HG02642 (cell line): ENCODE data around the gene PHF13.

Experiments used
- ATAC-seq: cut with Tn5 transposase; IDR thresholded peaks from one replicate; pipeline ENCODE4 v1.9.1; 2021; ENCODE audit warnings: mild to moderate bottlenecking; ENCODE audit not compliant: unreplicated experiment, poor library complexity

Gene PHF13

DNA sequence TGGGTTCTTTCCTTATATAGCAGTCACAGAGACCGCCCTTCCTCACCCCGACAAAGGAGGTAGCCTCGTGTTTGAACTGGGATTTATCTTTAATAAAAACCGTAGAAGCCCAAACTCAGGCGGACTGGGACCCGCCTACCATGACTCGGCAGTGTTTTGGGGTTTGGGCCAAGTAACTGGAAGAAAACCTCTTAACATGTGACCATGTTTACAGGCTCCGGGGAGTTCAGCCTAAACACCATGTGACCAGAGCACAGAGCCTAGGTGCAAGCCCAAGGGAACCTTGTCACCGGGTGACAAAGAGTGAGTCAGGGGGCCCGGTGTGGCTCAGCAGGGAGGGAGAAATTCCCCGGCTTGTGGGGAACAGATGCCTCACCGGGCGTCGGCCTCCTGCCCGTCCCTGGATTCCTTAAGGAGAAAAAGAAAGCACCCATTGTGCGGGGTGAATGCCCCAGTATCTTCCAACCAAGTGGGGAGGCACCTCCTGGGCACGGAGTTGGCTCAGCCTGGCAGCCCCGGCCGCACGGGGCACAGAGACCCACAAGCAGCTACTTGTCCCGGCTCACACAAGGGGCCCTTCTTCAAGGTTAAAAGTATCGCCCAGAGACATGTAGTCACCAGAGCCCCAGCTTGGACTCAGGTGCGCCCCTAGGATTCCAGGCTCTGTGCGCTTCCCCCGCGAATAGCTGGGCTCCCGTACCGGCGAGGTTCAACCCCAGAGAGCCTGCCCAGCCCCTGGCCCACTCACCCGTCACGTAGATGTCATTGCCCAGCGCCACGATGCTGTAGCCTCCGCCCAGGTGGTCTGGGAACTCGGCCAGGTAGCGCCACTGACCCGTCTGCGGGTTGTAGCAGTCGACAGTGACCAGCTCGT lies 12.2 kb upstream of the PHF13 start:
- no peak for ATAC-seq

DNA sequence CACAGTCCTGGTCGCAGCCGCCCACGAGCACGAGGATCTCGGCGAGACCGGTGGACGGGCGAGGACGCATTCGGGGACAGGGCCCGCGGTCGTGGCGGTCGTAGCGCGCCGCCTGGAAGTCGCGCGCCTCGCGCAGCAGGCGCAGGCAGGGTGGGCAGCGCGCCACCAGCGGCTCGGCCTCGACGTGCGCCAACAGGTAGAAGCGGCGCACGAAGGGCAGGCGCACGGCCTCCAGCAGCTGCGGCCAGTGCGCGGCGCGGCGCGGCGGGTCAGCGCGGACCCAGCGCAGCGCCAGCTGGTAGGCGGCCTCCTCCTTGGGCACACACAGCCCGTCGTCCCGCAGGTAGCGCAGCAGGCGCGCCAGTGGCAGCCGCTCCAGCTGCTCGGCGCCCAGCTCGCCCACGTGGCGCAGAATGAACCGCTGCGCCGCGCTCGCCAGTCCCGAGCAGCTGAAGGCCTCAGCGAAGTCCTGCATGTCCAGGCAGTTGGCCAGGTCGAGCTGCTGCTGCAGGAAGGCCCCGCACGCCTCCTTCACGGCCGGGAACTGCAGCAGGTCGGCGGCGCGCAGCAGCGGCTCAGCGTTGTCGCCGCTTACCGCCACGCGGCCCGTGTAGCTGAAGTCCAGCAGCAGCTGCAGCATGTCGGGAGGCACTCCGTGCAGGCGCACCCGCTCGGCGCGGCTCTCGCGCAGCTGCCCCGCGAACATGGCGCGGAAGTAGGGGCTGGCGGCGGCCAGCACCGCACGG lies 11.4 kb upstream of the PHF13 start:
- ATAC-seq, result peak; percentile 18

DNA sequence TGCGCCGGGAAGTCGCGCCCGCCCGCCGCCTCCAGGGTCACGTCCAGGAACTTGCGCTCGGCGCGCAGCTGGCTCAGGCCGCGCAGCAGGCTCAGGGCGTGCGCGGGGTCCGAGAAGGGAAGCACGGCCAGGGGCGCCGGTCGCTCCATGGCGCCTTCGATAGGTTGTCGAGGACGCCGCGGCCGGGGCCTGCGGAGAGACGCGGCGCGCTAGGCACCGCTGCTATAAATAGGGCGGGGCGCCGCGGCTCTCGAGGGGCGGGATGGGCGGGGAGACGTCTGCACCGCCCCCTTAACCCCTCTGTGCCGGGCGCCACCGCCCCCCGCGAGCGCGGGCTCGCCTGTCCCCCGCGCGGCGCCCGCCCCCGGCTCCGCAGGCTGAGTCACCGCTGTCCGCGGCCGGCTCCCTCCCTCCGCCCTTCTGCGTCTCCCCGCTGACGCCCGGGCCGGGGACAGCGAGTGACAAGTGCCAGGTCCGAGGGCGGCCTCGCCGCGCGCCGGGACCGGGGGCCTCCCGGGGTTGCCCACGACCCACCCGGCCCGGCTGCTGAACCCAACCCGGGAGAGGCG lies 10.8 kb upstream of the PHF13 start, which contains the start of gene KLHL21:
KLHL21 (minus strand) TSS at position 201 of the 569 bp plus-strand sequence; CDS start at position 149, 52 bp downstream.
- peak; percentile 65 for ATAC-seq

DNA sequence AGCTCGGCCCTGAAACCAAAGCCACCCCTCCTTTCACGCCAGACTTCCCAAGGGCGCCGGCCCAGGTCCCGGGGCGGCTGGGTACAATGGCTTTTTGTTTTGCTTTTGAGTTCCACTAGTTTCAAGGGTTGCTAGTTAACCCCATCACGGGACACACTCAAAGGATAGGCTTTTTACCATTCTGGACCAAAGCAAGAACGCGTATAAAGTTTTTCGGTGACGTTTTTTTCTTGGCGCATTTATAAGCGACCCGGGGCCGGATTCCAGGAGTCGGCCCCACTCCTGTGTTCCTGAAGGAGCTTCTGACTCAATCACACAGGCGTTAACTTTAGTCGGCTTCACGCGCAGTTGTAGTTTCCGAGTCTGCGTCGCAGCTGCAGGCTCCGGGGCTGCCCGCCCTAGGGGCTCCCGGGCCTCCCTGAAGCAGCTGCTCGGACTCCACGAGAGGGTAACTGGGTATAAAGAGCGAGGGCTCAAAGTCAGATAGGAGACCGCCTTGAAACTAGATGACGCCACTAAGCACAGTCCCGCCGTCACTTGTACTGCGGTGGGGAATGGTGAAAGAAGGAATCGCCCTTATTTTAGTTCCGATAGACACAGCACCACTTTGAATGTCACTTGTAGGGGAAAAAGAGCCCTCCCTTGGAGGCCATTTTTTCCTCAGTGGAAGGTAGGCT lies 10.2 kb upstream of the PHF13 start:
- ATAC-seq, result peak; percentile 11

DNA sequence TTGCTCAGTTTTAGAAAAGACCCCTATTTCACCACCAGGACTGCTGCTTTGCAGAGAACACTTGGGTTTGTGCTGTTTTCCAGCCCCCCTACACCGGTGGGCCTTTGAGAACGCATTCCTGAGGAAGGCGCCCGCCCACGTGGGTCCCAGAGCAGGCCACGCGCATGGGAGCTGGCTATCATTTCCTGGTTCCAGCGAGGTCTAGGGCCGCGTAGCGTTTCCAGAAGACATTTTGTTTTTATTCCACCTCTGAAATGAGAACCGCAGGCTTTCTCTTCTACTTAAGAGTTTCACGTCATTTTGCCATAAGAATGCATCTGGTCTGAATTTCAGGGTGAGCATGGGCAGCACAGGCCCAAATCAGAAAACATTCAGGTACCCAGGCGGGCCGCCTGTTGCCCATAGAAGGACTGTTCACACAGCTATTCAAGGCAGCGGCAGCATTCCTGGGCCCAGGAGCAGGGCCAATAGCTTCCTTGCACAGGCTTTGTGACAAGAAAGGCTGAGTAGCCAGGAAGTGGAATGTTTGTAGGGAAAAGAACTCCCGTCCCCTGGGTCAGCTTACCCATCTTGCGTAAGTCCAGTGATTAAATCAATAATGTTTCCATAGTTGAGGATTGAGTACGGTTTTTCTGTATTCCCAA lies 9.5 kb upstream of the PHF13 start:
- ATAC-seq, result no peak

DNA sequence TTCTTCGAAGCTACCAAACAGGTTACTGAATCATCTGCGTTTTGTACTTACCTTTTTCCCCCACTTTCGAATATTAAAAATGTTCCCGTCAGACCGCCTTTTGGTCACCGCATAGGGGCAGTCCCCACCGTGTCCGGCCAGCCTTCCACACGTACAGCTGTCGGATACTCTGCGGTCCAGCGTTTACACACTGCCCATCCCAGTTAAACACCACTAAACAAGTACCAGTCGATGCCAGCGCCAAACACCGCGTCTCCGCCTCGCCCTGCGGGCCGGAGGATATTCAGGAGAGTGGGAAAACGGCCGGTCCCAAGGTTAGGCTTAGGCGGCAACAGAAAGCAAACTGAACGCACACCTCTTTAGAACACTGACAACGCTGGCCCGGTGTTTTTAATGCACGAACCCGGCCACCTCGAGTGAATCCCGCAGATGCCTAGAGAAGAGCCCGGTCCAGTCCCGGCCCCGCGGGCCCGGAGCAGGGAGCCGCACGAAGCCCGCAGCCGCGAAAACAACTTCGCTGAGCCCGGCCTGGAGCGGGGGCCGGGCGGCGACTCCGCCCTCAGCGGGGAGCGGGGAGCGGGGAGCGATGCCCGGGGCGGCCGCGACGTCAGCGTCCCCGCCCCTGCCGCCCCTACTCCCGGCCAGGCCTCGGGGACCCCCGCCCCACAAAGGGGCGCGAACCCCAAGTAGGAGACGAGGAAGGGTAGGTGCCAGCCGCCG lies 730 bp upstream of the PHF13 start:
- ATAC-seq, result no peak

DNA sequence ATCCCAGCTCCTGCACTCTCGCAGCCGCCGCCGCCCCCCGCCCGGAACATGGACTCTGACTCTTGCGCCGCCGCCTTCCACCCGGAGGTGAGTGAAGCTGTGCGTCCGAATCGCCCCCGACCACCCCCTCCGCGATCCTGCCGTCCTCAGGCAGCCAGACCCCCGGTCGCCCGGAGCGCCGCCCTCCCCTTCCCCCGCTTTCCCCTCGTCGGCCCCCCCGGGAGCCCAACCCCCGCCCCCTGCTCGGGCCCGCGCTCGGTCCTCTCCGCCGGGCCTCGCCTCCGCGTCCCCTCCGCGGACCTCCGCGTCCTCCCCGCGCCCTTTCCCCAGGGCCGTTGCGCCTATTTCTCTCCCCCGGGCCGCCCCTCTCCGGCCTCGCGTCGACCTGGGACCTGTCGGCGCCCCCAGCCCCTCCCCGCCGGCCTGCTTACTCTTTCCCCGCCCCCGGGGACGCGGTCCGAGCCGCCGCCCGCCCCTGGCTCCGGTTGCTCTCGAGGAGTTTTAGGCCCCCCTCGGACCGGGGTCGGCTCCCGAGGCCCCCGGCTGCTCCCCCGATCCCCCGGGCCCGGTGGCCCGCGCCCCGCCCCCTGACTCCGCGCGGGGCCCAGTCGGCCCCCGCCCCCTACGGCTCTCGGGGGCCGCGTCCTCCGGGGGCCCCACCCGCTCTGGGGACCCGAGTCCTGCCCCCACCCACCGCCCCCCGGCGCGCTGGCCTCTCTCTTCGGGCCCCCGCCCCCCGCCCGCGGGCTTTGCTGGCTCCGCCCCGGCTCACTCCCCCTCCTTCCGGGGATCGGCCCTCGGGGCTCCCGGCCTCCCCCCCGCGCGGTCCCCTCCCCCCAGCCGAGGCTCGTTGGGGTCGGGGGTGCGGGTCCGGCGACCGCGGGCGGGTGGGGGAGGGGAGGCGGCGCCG lies 743 bp downstream of the PHF13 start:
- no peak for ATAC-seq

DNA sequence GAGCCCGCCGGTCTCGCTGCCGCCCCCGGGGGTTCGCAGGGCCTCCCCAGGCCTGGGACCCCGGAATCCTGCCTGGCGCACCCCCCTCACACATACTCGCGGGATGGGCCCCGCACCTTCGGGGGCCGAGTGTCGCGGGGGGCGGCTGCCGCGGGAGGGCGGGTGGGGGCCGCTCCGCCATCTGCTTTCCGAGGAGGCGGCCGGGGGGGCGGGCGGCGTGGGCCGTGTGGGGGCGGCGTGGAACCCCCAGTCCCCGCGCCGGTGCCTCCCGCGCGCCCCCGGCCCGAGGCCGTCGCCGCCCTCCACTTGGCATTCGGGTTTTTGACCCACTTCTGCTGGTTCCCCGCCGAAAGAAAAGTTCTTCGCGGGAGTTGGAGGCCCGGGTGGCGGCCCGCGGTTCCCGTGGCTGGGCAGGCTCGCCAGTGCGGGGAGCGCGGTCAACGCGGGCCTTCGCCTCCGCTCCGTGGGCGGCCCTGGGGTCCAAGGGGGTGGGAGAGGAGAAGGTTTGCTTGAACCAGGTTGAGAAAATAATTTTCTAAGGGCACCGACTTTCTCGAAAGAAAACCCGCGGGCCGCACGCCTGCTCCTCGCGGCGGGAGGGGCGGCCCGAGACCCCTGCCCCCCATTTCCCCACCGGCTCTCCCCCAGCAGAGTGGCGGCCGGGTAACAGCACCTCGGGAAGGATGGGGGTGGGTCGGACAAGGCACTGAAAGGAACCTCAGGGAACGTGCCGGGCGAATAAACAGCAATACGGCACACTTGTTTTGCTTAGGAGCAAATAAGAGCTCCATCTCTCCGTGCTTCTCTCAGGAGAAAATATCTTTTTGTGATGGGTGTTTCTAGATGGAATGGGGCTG lies 1.6 kb downstream of the PHF13 start:
- ATAC-seq, result no peak

DNA sequence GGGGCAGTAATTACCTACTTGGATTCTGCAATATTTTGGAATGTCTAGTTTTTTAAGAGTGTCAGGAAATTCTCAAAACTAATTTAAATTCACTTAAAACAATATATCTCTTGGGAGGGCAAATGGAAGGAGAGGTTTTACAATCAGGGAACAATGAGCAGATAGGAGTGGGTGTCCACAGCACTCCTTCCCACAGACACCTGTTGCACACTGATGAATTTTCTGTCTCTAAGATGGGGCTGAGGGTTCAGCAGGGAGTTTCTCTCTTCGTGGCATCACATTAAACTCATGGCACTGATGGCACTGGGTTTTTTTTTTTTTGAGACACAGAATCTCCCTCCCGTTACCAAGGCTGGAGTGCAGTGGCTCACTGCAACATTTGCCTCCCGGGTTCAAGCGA lies 5.5 kb downstream of the PHF13 start:
- ATAC-seq, result no peak

DNA sequence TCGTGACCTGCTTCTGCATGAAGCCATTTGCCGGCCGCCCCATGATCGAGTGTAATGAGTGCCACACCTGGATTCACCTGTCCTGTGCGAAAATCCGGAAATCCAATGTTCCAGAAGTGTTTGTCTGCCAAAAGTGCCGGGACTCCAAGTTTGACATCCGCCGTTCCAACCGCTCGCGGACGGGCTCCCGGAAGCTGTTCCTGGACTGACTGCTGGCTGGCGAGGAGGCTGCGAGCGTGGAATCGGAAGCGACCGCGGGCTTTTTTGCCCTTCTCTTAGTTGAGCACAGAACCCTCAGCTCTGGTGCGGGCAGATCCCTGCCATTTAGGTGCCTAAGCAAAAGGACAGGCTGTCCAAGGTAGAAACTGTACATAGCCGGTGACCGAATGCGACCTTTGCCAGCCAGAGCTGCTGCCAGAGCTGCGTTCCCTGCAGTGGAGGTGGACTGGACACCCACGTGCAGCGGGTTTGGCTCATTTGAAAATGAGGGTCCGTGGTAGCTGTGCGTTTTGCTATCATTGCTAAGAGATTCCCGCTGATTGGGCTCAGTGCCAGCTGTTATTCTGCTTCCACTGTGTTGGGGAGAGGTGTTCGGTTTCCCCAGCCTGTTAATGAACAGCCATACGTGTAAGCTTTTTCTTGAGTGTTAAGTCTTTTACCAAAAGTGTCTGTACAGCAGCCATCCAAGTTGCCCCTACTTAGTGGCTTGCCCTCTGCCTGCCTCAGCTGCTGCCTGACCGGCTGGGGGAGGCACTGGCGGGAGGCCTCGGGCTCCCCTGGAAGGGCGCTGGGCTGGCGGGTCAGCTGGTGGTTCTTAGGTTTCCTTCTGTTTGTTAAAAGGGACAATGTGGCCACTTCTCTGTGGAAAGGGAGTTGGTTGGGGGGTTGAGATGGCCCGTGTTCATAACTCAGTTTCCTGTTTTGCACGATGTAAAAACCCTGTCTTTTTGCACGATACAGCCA lies 8.2 kb downstream of the PHF13 start:
- ATAC-seq, result no peak

DNA sequence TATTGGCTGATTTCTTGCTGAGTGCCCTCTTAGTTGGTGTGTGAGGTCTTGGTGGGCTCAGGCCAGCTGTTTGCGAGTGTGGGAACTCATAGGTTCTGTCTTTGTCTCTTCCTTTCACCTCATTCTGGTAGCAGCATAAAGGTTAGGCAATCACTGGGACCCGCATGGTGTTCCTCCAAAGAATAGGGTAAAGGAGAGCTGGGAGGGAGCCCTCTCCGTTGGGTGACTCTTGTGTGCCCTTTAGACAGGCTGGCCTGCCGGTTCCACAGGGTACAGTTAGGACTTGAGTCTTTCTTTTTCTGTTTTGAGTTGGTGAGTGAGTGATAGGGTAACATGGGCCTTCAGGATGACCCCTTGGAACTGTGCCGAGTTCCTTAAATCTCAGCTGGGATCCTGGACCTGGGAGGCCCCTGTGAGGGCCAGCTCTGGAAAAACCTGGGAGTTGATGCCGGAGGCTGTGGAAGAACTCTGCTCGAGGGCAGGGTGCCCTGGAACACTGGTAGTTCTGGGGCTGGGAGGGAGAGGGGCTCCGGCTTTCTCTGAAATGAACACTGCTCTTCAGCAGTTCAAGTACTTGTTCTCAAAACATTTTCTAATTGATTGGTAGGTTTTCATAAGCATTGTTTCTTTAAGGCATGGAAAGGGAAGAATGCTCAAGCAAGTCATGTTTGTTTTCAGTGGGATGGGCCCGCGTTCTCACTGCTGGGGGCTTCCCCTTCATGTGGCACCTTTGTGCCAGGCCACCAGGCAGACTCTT lies 9.0 kb downstream of the PHF13 start:
- ATAC-seq, result no peak

DNA sequence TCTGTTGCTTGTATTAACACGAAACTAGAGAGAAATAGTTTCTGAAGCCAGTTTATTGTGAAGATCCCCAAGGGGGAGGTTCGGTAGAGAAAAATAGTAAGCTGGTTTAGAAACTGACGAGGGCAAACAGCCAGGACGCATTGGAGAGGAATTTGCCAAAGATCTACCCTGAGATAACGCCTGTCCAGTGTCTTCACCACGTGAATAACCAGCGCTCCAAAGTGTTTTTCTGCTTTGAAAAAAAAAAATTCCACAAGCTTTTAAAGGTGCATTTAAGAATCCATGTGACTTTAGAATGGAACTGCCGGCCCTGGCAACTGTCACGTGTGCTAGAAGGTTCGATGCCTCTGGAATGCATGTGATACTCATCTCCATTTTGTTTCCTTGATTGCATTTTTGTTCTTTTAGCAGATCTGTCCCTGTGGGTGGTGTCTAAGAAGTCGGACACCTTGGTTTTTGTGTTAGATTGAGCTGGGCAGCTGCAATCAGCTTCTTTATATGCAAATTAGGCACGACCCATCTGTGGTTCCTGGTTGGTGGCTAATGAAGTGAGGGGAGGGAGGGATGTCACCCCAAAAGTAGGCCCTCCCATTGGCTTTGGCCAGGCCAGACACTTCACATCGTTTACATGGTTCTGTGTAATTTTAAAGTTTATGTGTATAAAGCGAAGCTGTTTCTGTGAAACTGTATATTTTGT lies 9.9 kb downstream of the PHF13 start:
- no peak for ATAC-seq

DNA sequence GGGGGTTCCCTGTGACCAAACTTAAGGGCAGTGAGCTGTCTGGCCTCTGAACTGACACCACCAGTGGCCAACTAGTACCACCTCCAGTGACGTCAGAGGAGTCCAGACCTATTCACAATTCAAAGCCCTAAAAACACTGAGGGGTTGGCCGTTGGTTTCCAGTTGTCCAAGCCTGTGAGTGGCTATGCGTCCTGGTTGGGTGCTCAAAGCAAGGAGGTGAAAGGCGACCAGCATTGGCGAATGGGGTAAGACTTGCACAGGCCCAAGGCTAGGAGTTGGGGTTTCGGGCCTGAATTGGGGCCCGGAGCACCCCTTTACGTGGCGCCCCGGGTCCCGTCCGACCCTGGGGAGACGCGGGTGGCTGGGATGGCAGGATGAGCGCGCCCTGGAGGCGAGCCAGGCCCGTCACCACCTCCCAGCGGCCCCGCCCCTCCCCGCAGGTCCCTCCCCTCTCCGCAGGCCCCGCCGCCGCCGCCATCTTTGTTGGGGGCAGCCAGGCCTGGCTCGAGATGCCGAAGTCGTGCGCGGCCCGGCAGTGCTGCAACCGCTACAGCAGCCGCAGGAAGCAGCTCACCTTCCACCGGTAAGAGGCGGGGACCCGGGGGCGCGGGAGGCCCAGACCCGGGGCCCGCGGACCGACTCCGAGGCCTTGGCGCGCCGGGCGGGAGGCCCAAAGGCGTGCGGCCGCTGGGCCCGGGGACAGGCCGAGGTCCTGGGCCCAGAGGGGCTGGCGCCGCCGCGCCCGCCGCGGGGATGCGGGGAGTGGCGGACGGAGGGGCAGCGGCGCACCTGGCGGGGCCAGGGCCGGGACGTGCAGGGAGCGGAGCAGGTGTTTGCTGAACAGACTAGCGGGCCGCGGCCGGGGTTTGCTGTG lies 11.4 kb downstream of the PHF13 start, which contains the start of gene THAP3:
THAP3 (plus strand) TSS at position 159 of the 874 bp plus-strand sequence; CDS start at position 510, 351 bp downstream.
- ATAC-seq, result peak; percentile 85

DNA sequence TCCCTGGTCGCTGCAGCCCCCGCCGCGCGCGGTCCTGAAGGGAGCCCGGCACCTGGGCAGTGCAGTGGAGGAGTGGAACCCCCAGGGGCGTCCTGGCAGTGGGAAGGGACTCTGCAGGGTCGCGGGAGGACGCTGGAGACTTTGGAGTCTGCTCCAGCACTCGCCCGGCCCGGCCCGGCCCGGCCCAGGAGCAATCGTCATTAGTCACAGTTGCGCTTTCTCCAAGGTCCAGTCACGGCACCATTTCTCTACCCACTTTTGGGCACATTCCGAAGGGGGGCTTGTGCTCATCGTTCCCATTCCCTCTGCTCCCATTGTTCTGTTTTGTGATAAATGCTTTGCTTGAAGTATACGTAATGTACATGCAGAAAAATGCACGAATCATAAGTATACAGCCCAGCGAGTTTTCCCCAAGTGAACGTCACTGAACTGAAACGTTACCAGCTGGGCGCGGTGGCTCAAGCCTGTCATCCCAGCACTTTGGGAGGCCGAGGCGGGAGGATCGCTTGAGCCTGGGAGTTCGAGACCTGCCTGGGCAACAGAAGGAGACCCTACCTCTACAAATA lies 12.1 kb downstream of the PHF13 start:
- no peak for ATAC-seq
